H9 (cell line): ENCODE data around the gene GRID1. TPM values are rescaled to one million over a fixed set of nuclear protein-coding genes. Genes with fewer than 3 reads are reported as not detected.

Experiments
- DNase-seq: peaks from one replicate; pipeline ENCODE4 v3.0.0-alpha.2; 2017
- H2AFZ ChIP-seq: one replicate; pipeline ENCODE4 v1.6.1; 2013; ENCODE audit warnings: mild to moderate bottlenecking, low read length, control low read depth, moderate library complexity
- H2AK5ac ChIP-seq: 2 replicates; pipeline ENCODE4 v1.6.1; 2013; ENCODE audit warnings: low read length, control low read depth, mixed read lengths; ENCODE audit not compliant: insufficient read length
- H2BK120ac ChIP-seq: one replicate; pipeline ENCODE4 v1.6.1; 2013; ENCODE audit warnings: low read depth, mild to moderate bottlenecking, low read length, control low read depth, inconsistent platforms; ENCODE audit not compliant: poor library complexity, severe bottlenecking
- H2BK12ac ChIP-seq: 2 replicates; pipeline ENCODE4 v1.6.1; 2013; ENCODE audit warnings: low read length, control low read depth, mixed read lengths, low read depth; ENCODE audit not compliant: insufficient read length
- H2BK15ac ChIP-seq: 2 replicates; pipeline ENCODE4 v1.6.1; 2013; ENCODE audit warnings: low read depth, low read length, control low read depth
- H2BK20ac ChIP-seq: one replicate; pipeline ENCODE4 v1.6.1; 2013; ENCODE audit warnings: low read depth, mild to moderate bottlenecking, low read length, control low read depth, inconsistent platforms; ENCODE audit not compliant: poor library complexity, severe bottlenecking
- H2BK5ac ChIP-seq: 2 replicates; pipeline ENCODE4 v1.6.1; 2013; ENCODE audit warnings: low read length, control low read depth, mixed read lengths; ENCODE audit not compliant: insufficient read length
- H3K14ac ChIP-seq: 2 replicates; pipeline ENCODE4 v1.6.1; 2013; ENCODE audit warnings: low read length, control low read depth; ENCODE audit not compliant: insufficient read depth
- H3K18ac ChIP-seq: 2 replicates; pipeline ENCODE4 v1.6.1; 2013; ENCODE audit warnings: low read depth, mild to moderate bottlenecking, mixed read lengths, low read length, control low read depth; ENCODE audit not compliant: insufficient read length
- H3K23ac ChIP-seq: 2 replicates; pipeline ENCODE4 v1.6.1; 2013; ENCODE audit warnings: low read length, control low read depth, mixed read lengths, low read depth; ENCODE audit not compliant: insufficient read length
- H3K23me2 ChIP-seq: 2 replicates; pipeline ENCODE4 v1.6.1; 2013; ENCODE audit warnings: low read depth, mild to moderate bottlenecking, mixed read lengths, low read length, control low read depth; ENCODE audit not compliant: insufficient read length, poor library complexity, severe bottlenecking
- H3K27ac ChIP-seq: 2 replicates; pipeline ENCODE4 v1.5.1; 2013; ENCODE audit warnings: low read length, control low read depth, mixed read lengths, low read depth; ENCODE audit not compliant: insufficient read length
- H3K27me3 ChIP-seq: 2 replicates; pipeline ENCODE4 v1.6.1; 2013; ENCODE audit warnings: low read length, control low read depth, inconsistent platforms; ENCODE audit not compliant: insufficient read depth
- H3K4ac ChIP-seq: 2 replicates; pipeline ENCODE4 v1.6.1; 2013; ENCODE audit warnings: low read depth, mild to moderate bottlenecking, control low read depth, inconsistent platforms, low read length, moderate library complexity
- H3K4me1 ChIP-seq: 2 replicates; pipeline ENCODE4 v1.6.1; 2013; ENCODE audit warnings: low read length, control low read depth, inconsistent platforms; ENCODE audit not compliant: insufficient read depth
- H3K4me2 ChIP-seq: 2 replicates; pipeline ENCODE4 v1.6.1; 2013; ENCODE audit warnings: low read length, control low read depth, mixed read lengths; ENCODE audit not compliant: insufficient read length, insufficient read depth
- H3K56ac ChIP-seq: 2 replicates; pipeline ENCODE4 v1.6.1; 2013; ENCODE audit warnings: low read depth, mild to moderate bottlenecking, mixed read lengths, low read length, control low read depth; ENCODE audit not compliant: insufficient read length
- H3K79me1 ChIP-seq: 2 replicates; pipeline ENCODE4 v1.6.1; 2013; ENCODE audit warnings: low read depth, mild to moderate bottlenecking, moderate library complexity, low read length, control low read depth, inconsistent platforms; ENCODE audit not compliant: insufficient read depth, poor library complexity, severe bottlenecking
- H3K79me2 ChIP-seq: 2 replicates; pipeline ENCODE4 v1.6.1; 2013; ENCODE audit warnings: low read length, control low read depth, inconsistent platforms; ENCODE audit not compliant: insufficient read depth
- H3K9ac ChIP-seq: 2 replicates; pipeline ENCODE4 v1.6.1; 2013; ENCODE audit warnings: low read length, control low read depth, mixed read lengths; ENCODE audit not compliant: insufficient read length; ENCODE audit errors: extremely low read depth
- H3K9me3 ChIP-seq: one replicate; pipeline ENCODE4 v1.6.1; 2013; ENCODE audit warnings: low read depth, low read length, inconsistent platforms; ENCODE audit not compliant: control insufficient read depth
- H3T11ph ChIP-seq: one replicate; pipeline ENCODE4 v1.6.1; 2013; ENCODE audit warnings: mild to moderate bottlenecking, low read length, control low read depth, inconsistent platforms
- H4K20me1 ChIP-seq: one replicate; pipeline ENCODE4 v1.6.1; 2013; ENCODE audit not compliant: control insufficient read depth, insufficient read length, insufficient read depth
- H4K5ac ChIP-seq: 2 replicates; pipeline ENCODE4 v1.6.1; 2013; ENCODE audit warnings: low read depth, mild to moderate bottlenecking, mixed read lengths, low read length, control low read depth; ENCODE audit not compliant: insufficient read length
- H4K8ac ChIP-seq: replicated peaks from 2 replicates; pipeline ENCODE4 v1.6.1; 2013; ENCODE audit warnings: low read length, control low read depth, mixed read lengths, low read depth; ENCODE audit not compliant: insufficient read length
- H4K91ac ChIP-seq: 2 replicates; pipeline ENCODE4 v1.6.1; 2013; ENCODE audit warnings: low read depth, mild to moderate bottlenecking, moderate library complexity, mixed read lengths, low read length, control low read depth; ENCODE audit not compliant: insufficient read length
- H3K27ac Mint-ChIP-seq, 3 experiments: 2 replicates in 2 of 3; 3 replicates in 1 of 3; pipeline ENCODE4 v1.8.0; 2020 to 2021; ENCODE audit warnings: mixed read lengths in 3 of 3, mild to moderate bottlenecking in 1 of 3, moderate library complexity in 1 of 3
- H3K27me3 Mint-ChIP-seq: 2 replicates; pipeline ENCODE4 v1.8.0; 2021; ENCODE audit warnings: low read depth, mild to moderate bottlenecking, moderate library complexity, mixed read lengths
- H3K36me3 Mint-ChIP-seq, 3 experiments: 2 replicates in 2 of 3; 3 replicates in 1 of 3; pipeline ENCODE4 v1.8.0; 2020 to 2021; ENCODE audit warnings: low read depth in 3 of 3, mixed read lengths in 3 of 3; ENCODE audit not compliant: insufficient read depth in 1 of 3
- H3K4me1 Mint-ChIP-seq, 2 experiments: 2 replicates each; pipeline ENCODE4 v1.8.0; 2020; ENCODE audit warnings: mixed read lengths in 2 of 2
- H3K4me3 Mint-ChIP-seq, 2 experiments: 2 replicates in 1 of 2; 3 replicates in 1 of 2; pipeline ENCODE4 v1.8.0; 2020 to 2021; ENCODE audit warnings: mild to moderate bottlenecking in 2 of 2, mixed read lengths in 2 of 2, moderate library complexity in 1 of 2
- H3K9me3 Mint-ChIP-seq, 2 experiments: 2 replicates in 1 of 2; 3 replicates in 1 of 2; pipeline ENCODE4 v1.8.0; 2020; ENCODE audit warnings: mild to moderate bottlenecking in 2 of 2, mixed read lengths in 2 of 2, moderate library complexity in 1 of 2
- CTCF ChIP-seq: fragments of 200-600 bp; sonication (generic); conservative IDR thresholded peaks from 3 replicates; pipeline ENCODE4 v1.8.0; 2021; ENCODE audit warnings: antibody characterized with exemption, mild to moderate bottlenecking
- WGBS: extraction: QIAGEN DNeasy Blood & Tissue Kit; methylation state at CpG from one replicate; pipeline ENCODE4 v1.1.7; 2013; ENCODE audit warnings: missing lambda C conversion rate, low lambda C conversion rate, mixed read lengths; ENCODE audit not compliant: insufficient read length; ENCODE audit errors: extremely low coverage; 5-methylcytosine and 5-hydroxymethylcytosine counted together
- total RNA-seq: library from RNA; stranded (reverse); gene quantifications from 2 replicates; pipeline ENCODE4 v1.2.1, GENCODE V29; 2021

GRID1 gene
- total RNA-seq, 1 experiment from 2014 or later = 0.35 TPM

DNA sequence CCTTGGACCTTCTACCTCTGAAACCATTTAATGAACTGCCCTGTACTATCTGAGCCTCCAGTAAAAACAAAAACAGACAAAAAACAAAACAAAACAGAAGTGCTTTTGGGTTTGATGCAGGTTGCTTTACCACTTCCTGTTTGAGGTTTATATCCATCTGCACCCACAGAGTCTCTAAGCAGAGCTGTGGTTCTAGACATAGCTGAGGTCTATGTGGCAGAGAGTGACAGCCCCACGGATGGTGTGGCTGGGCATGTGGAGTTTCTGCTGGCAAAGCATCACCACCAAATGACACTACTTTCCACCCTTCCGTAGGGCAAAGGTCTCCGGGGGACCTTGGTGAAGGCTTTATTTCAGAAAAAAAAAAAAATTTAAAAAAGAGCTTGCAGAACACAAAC lies 754.2 kb downstream of the GRID1 start:
- Mint-ChIP-seq H3K27me3 (peaks cover 2% of the 10 kb centered on the region; the same call in 1 of the 2 replicates), H3K36me3 (no peaks in the 10 kb centered on the region), H3K4me3 (no peak overlapping the region), H3K27ac (no peak overlapping the region), H3K4me1 (0 out of 4 replicates have a peak, but pooled peaks cover 0 to 2% of the 10 kb centered on the region in 2 experiments), H3K9me3 (no peaks in the 10 kb centered on the region)
- H3K79me2 ChIP-seq = no peaks in the 10 kb centered on the region
- no peak overlapping the region for H3K23ac ChIP-seq
- no peak overlapping the region for H4K91ac ChIP-seq
- no peaks in the 10 kb centered on the region for H3K23me2 ChIP-seq
- no peaks in the 10 kb centered on the region for H3K4me1 ChIP-seq
- H3K4ac ChIP-seq = no peak overlapping the region
- H3T11ph ChIP-seq = no peak overlapping the region
- DNase-seq = no peak
- H2BK20ac ChIP-seq = no peak overlapping the region
- no peak for TF ChIP-seq CTCF
- H3K56ac ChIP-seq = no peak overlapping the region
- no peak overlapping the region for H4K8ac ChIP-seq
- H2BK5ac ChIP-seq = no peak overlapping the region
- no peak overlapping the region for H3K4me2 ChIP-seq
- no peak overlapping the region for H4K5ac ChIP-seq
- H3K9ac ChIP-seq = no peak overlapping the region
- no peak overlapping the region for H2BK12ac ChIP-seq
- H2BK15ac ChIP-seq = no peak overlapping the region
- no peaks in the 10 kb centered on the region for H4K20me1 ChIP-seq
- H2AK5ac ChIP-seq = no peak overlapping the region
- H3K27me3 ChIP-seq = no peaks in the 10 kb centered on the region
- no peak overlapping the region for H2AFZ ChIP-seq
- no peak overlapping the region for H3K18ac ChIP-seq
- no CpG with 5 or more reads among the region's 3 CpGs for WGBS
- no peak overlapping the region for H3K14ac ChIP-seq
- H3K79me1 ChIP-seq = no peaks in the 10 kb centered on the region
- no peaks in the 10 kb centered on the region for H3K9me3 ChIP-seq
- H2BK120ac ChIP-seq = no peak overlapping the region
- H3K27ac ChIP-seq = no peak overlapping the region
